H9 (cell line): Measurements from ENCODE around the gene WWC1. TPM values are rescaled to one million over a fixed set of nuclear protein-coding genes. Genes with fewer than 3 reads are reported as not detected.

Experiments used
- DNase-seq: peaks from one replicate; pipeline ENCODE4 v3.0.0-alpha.2; 2017
- H2AFZ ChIP-seq: one replicate; pipeline ENCODE4 v1.6.1; 2013; ENCODE audit warnings: mild to moderate bottlenecking, low read length, control low read depth, moderate library complexity
- H2AK5ac ChIP-seq: 2 replicates; pipeline ENCODE4 v1.6.1; 2013; ENCODE audit warnings: low read length, control low read depth, mixed read lengths; ENCODE audit not compliant: insufficient read length
- H2BK120ac ChIP-seq: one replicate; pipeline ENCODE4 v1.6.1; 2013; ENCODE audit warnings: low read depth, mild to moderate bottlenecking, low read length, control low read depth, inconsistent platforms; ENCODE audit not compliant: poor library complexity, severe bottlenecking
- H2BK12ac ChIP-seq: 2 replicates; pipeline ENCODE4 v1.6.1; 2013; ENCODE audit warnings: low read length, control low read depth, mixed read lengths, low read depth; ENCODE audit not compliant: insufficient read length
- H2BK15ac ChIP-seq: 2 replicates; pipeline ENCODE4 v1.6.1; 2013; ENCODE audit warnings: low read depth, low read length, control low read depth
- H2BK20ac ChIP-seq: one replicate; pipeline ENCODE4 v1.6.1; 2013; ENCODE audit warnings: low read depth, mild to moderate bottlenecking, low read length, control low read depth, inconsistent platforms; ENCODE audit not compliant: poor library complexity, severe bottlenecking
- H2BK5ac ChIP-seq: 2 replicates; pipeline ENCODE4 v1.6.1; 2013; ENCODE audit warnings: low read length, control low read depth, mixed read lengths; ENCODE audit not compliant: insufficient read length
- H3K14ac ChIP-seq: 2 replicates; pipeline ENCODE4 v1.6.1; 2013; ENCODE audit warnings: low read length, control low read depth; ENCODE audit not compliant: insufficient read depth
- H3K18ac ChIP-seq: 2 replicates; pipeline ENCODE4 v1.6.1; 2013; ENCODE audit warnings: low read depth, mild to moderate bottlenecking, mixed read lengths, low read length, control low read depth; ENCODE audit not compliant: insufficient read length
- H3K23ac ChIP-seq: 2 replicates; pipeline ENCODE4 v1.6.1; 2013; ENCODE audit warnings: low read length, control low read depth, mixed read lengths, low read depth; ENCODE audit not compliant: insufficient read length
- H3K23me2 ChIP-seq: 2 replicates; pipeline ENCODE4 v1.6.1; 2013; ENCODE audit warnings: low read depth, mild to moderate bottlenecking, mixed read lengths, low read length, control low read depth; ENCODE audit not compliant: insufficient read length, poor library complexity, severe bottlenecking
- H3K27ac ChIP-seq: 2 replicates; pipeline ENCODE4 v1.5.1; 2013; ENCODE audit warnings: low read length, control low read depth, mixed read lengths, low read depth; ENCODE audit not compliant: insufficient read length
- H3K27me3 ChIP-seq: 2 replicates; pipeline ENCODE4 v1.6.1; 2013; ENCODE audit warnings: low read length, control low read depth, inconsistent platforms; ENCODE audit not compliant: insufficient read depth
- H3K4ac ChIP-seq: 2 replicates; pipeline ENCODE4 v1.6.1; 2013; ENCODE audit warnings: low read depth, mild to moderate bottlenecking, control low read depth, inconsistent platforms, low read length, moderate library complexity
- H3K4me1 ChIP-seq: 2 replicates; pipeline ENCODE4 v1.6.1; 2013; ENCODE audit warnings: low read length, control low read depth, inconsistent platforms; ENCODE audit not compliant: insufficient read depth
- H3K4me2 ChIP-seq: 2 replicates; pipeline ENCODE4 v1.6.1; 2013; ENCODE audit warnings: low read length, control low read depth, mixed read lengths; ENCODE audit not compliant: insufficient read length, insufficient read depth
- H3K56ac ChIP-seq: 2 replicates; pipeline ENCODE4 v1.6.1; 2013; ENCODE audit warnings: low read depth, mild to moderate bottlenecking, mixed read lengths, low read length, control low read depth; ENCODE audit not compliant: insufficient read length
- H3K79me1 ChIP-seq: 2 replicates; pipeline ENCODE4 v1.6.1; 2013; ENCODE audit warnings: low read depth, mild to moderate bottlenecking, moderate library complexity, low read length, control low read depth, inconsistent platforms; ENCODE audit not compliant: insufficient read depth, poor library complexity, severe bottlenecking
- H3K79me2 ChIP-seq: 2 replicates; pipeline ENCODE4 v1.6.1; 2013; ENCODE audit warnings: low read length, control low read depth, inconsistent platforms; ENCODE audit not compliant: insufficient read depth
- H3K9ac ChIP-seq: 2 replicates; pipeline ENCODE4 v1.6.1; 2013; ENCODE audit warnings: low read length, control low read depth, mixed read lengths; ENCODE audit not compliant: insufficient read length; ENCODE audit errors: extremely low read depth
- H3K9me3 ChIP-seq: one replicate; pipeline ENCODE4 v1.6.1; 2013; ENCODE audit warnings: low read depth, low read length, inconsistent platforms; ENCODE audit not compliant: control insufficient read depth
- H3T11ph ChIP-seq: one replicate; pipeline ENCODE4 v1.6.1; 2013; ENCODE audit warnings: mild to moderate bottlenecking, low read length, control low read depth, inconsistent platforms
- H4K20me1 ChIP-seq: one replicate; pipeline ENCODE4 v1.6.1; 2013; ENCODE audit not compliant: control insufficient read depth, insufficient read length, insufficient read depth
- H4K5ac ChIP-seq: 2 replicates; pipeline ENCODE4 v1.6.1; 2013; ENCODE audit warnings: low read depth, mild to moderate bottlenecking, mixed read lengths, low read length, control low read depth; ENCODE audit not compliant: insufficient read length
- H4K8ac ChIP-seq: replicated peaks from 2 replicates; pipeline ENCODE4 v1.6.1; 2013; ENCODE audit warnings: low read length, control low read depth, mixed read lengths, low read depth; ENCODE audit not compliant: insufficient read length
- H4K91ac ChIP-seq: 2 replicates; pipeline ENCODE4 v1.6.1; 2013; ENCODE audit warnings: low read depth, mild to moderate bottlenecking, moderate library complexity, mixed read lengths, low read length, control low read depth; ENCODE audit not compliant: insufficient read length
- H3K27ac Mint-ChIP-seq, 3 experiments: 2 replicates in 2 of 3; 3 replicates in 1 of 3; pipeline ENCODE4 v1.8.0; 2020 to 2021; ENCODE audit warnings: mixed read lengths in 3 of 3, mild to moderate bottlenecking in 1 of 3, moderate library complexity in 1 of 3
- H3K27me3 Mint-ChIP-seq: 2 replicates; pipeline ENCODE4 v1.8.0; 2021; ENCODE audit warnings: low read depth, mild to moderate bottlenecking, moderate library complexity, mixed read lengths
- H3K36me3 Mint-ChIP-seq, 3 experiments: 2 replicates in 2 of 3; 3 replicates in 1 of 3; pipeline ENCODE4 v1.8.0; 2020 to 2021; ENCODE audit warnings: low read depth in 3 of 3, mixed read lengths in 3 of 3; ENCODE audit not compliant: insufficient read depth in 1 of 3
- H3K4me1 Mint-ChIP-seq, 2 experiments: 2 replicates each; pipeline ENCODE4 v1.8.0; 2020; ENCODE audit warnings: mixed read lengths in 2 of 2
- H3K4me3 Mint-ChIP-seq, 2 experiments: 2 replicates in 1 of 2; 3 replicates in 1 of 2; pipeline ENCODE4 v1.8.0; 2020 to 2021; ENCODE audit warnings: mild to moderate bottlenecking in 2 of 2, mixed read lengths in 2 of 2, moderate library complexity in 1 of 2
- H3K9me3 Mint-ChIP-seq, 2 experiments: 2 replicates in 1 of 2; 3 replicates in 1 of 2; pipeline ENCODE4 v1.8.0; 2020; ENCODE audit warnings: mild to moderate bottlenecking in 2 of 2, mixed read lengths in 2 of 2, moderate library complexity in 1 of 2
- WGBS: extraction: QIAGEN DNeasy Blood & Tissue Kit; methylation state at CpG from one replicate; pipeline ENCODE4 v1.1.7; 2013; ENCODE audit warnings: missing lambda C conversion rate, low lambda C conversion rate, mixed read lengths; ENCODE audit not compliant: insufficient read length; ENCODE audit errors: extremely low coverage; 5-methylcytosine and 5-hydroxymethylcytosine counted together
- total RNA-seq: library from RNA; stranded (reverse); gene quantifications from 2 replicates; pipeline ENCODE4 v1.2.1, GENCODE V29; 2021
- TF ChIP-seq, protein P1 (sequence below): fragments of 200-600 bp; sonication (generic); conservative IDR thresholded peaks from 3 replicates; pipeline ENCODE4 v1.8.0; 2021; ENCODE audit warnings: antibody characterized with exemption, mild to moderate bottlenecking

Gene WWC1
- total RNA-seq, 1 experiment from 2014 or later: 28.2 TPM

DNA sequence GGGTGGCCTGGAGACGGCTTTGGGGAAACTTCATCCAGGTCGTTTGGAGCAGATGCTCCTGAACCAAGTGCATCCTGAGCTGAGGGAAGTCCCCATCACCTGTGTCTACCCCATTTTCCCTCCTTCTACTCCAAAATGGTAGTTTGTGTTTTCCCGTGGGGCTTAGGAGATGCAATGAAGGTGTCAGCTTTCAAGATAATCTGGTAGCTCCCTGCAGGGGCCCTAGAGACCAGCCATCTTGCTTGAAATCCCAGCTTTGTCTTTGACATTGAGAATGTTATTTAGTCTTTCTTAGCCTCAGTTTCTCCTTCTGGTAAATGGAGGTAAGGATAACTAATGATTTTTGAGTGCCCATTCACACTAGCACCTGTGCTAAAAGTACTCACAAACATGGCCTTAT lies 77.4 kb downstream of the WWC1 start:
- Mint-ChIP-seq H3K27ac (peak overlapping the region in 1 of 3 experiments; percentile 47; a peak in 1 of 7 replicates), H3K4me3 (no peak overlapping the region), H3K27me3 (no peaks in the 10 kb centered on the region), H3K9me3 (no peaks in the 10 kb centered on the region), H3K36me3 (peaks cover 0 to 10% (median 2%) of the 10 kb centered on the region in 3 experiments; a peak in 3 of 7 replicates), H3K4me1 (peaks cover 33 to 44% of the 10 kb centered on the region in 2 experiments)
- H3K4me1 ChIP-seq: peaks cover 3% of the 10 kb centered on the region; the same call in 1 of the 2 replicates
- H2AFZ ChIP-seq: no peak overlapping the region
- no peaks in the 10 kb centered on the region for H4K20me1 ChIP-seq
- no peak overlapping the region for H2AK5ac ChIP-seq
- no peak overlapping the region for H2BK15ac ChIP-seq
- H4K5ac ChIP-seq: no peak overlapping the region
- no peak overlapping the region for H3K27ac ChIP-seq
- TF ChIP-seq, protein P1, sequence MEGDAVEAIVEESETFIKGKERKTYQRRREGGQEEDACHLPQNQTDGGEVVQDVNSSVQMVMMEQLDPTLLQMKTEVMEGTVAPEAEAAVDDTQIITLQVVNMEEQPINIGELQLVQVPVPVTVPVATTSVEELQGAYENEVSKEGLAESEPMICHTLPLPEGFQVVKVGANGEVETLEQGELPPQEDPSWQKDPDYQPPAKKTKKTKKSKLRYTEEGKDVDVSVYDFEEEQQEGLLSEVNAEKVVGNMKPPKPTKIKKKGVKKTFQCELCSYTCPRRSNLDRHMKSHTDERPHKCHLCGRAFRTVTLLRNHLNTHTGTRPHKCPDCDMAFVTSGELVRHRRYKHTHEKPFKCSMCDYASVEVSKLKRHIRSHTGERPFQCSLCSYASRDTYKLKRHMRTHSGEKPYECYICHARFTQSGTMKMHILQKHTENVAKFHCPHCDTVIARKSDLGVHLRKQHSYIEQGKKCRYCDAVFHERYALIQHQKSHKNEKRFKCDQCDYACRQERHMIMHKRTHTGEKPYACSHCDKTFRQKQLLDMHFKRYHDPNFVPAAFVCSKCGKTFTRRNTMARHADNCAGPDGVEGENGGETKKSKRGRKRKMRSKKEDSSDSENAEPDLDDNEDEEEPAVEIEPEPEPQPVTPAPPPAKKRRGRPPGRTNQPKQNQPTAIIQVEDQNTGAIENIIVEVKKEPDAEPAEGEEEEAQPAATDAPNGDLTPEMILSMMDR: no peak
- no peak overlapping the region for H4K8ac ChIP-seq
- no peak overlapping the region for H3K4me2 ChIP-seq
- no peak overlapping the region for H3K14ac ChIP-seq
- no peak overlapping the region for H2BK120ac ChIP-seq
- H3K56ac ChIP-seq: no peak overlapping the region
- H3K18ac ChIP-seq: no peak overlapping the region
- H3K79me1 ChIP-seq: no peaks in the 10 kb centered on the region
- no CpG with 5 or more reads among the region's 3 CpGs for WGBS
- H3T11ph ChIP-seq: no peak overlapping the region
- no peak overlapping the region for H2BK12ac ChIP-seq
- H2BK5ac ChIP-seq: no peak overlapping the region
- no peak overlapping the region for H3K4ac ChIP-seq
- no peaks in the 10 kb centered on the region for H3K79me2 ChIP-seq
- H3K23ac ChIP-seq: no peak overlapping the region
- H3K23me2 ChIP-seq: no peaks in the 10 kb centered on the region
- no peak for DNase-seq
- no peak overlapping the region for H4K91ac ChIP-seq
- H3K27me3 ChIP-seq: no peaks in the 10 kb centered on the region
- no peaks in the 10 kb centered on the region for H3K9me3 ChIP-seq
- no peak overlapping the region for H3K9ac ChIP-seq
- no peak overlapping the region for H2BK20ac ChIP-seq
